CD4-positive, alpha-beta T cell treated with Interleukin-12 subunit alpha and Interleukin-12 subunit beta, for 1 hour (primary cell): ENCODE measurements around the gene NOL11.
"Not testable (repeated sequence)": the region's sequence is repeated elsewhere in the genome, so short reads cannot be mapped to it uniquely, and the experiment has no call there.

ENCODE experiments used
- DNase-seq: peaks from one replicate; pipeline ENCODE4 v3.0.0-alpha.2; 2020

NOL11 gene

DNA sequence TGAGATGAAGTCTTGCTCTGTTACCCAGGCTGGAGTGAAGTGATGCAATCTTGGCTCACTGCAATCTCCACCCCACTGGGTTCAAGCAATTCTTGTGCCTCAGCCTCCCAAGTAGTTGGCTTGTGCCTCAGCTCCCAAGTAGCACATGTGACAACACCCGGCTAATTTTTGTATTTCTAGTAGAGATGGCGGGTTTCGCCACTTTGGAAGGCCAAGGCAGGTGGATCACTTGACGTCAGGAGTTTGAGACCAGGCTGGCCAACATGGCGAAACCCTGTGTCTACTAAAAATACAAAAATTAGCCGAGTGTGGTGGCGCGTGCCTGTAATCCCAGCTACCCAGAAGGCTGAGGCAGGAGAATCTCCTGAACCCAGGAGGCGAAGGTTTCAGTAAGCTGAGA lies 39.0 kb downstream of the NOL11 start:
- not testable (repeated sequence) for DNase-seq

- DNase-seq = no peak
These were observed 41.8 kb downstream of the NOL11 start for GRCh38 chr17:67759355-67760171.

- no peak for DNase-seq
These were observed 47.9 kb downstream of the NOL11 start for GRCh38 chr17:67765623-67766022.

DNA sequence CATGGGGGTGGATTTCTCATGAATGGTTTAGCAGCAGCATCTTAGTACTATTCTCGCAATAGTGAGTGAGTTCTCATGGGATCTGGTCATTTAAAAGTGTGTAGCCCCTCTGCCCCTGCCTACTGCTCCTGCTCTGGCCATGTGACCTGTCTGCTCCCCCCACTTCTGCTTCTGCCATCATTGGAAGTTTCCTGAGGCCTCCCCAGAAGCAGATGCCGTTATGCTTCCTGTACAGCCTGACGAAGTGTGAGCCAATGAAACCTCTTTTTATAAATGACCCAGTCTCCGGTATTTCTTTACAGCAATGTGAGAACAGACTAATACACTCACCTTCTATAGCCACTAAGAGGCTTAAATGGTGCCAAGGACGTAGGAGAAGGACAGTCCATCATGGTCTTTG lies 51.5 kb downstream of the NOL11 start:
- no peak for DNase-seq

- DNase-seq = no peak
These were observed 52.8 kb downstream of the NOL11 start for GRCh38 chr17:67770539-67770938.

GRCh38 chr17:67772679-67773078 lies 54.9 kb downstream of the NOL11 start:
- no peak for DNase-seq

DNA sequence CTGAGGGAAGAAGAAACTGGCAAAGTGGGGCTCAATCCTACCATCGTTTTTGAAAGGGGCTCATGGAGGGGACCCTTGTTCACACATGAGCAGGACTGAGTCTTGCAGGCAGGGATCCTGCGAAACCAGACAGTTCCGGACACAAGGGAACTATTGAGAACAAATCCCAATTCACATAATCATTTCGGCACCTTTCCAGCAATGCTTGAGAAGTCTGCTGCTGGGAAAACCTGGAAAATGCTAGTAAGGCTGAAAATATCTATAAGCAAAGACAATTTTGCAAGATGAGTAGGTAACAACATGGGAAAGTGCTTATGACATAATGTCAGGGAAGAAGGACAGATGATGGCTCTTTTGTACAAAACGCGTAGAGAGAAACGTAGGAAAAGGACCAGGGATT lies 55.5 kb downstream of the NOL11 start:
- no peak for DNase-seq

DNA sequence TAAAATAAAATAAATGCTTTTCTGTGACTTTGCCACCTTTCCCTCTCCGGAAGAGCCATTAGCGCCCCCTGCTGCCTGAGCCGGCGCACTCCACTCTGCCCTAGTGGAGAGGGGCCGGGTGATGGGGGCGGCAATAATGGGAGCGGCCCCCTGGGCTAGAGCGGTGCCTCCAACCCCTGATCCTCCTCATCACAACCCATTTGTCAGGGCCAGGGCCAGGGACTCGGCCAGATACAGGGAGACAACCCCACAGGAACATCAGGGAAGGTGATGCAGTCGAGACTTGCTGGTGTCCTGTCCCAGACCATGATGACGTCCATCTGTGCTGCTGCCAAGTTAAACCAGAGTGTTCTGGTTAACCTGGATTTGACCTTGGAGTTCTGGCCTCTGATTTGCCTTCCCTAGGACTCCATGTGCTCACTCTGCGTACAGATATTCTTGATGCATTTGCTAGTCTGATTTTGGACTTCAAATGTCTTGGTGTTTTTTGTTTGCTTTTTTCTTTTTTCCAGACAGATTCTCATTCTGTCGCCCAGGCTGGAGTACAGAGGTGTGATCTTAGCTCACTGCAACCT lies 61.4 kb downstream of the NOL11 start:
- peak; percentile 26 for DNase-seq

DNA sequence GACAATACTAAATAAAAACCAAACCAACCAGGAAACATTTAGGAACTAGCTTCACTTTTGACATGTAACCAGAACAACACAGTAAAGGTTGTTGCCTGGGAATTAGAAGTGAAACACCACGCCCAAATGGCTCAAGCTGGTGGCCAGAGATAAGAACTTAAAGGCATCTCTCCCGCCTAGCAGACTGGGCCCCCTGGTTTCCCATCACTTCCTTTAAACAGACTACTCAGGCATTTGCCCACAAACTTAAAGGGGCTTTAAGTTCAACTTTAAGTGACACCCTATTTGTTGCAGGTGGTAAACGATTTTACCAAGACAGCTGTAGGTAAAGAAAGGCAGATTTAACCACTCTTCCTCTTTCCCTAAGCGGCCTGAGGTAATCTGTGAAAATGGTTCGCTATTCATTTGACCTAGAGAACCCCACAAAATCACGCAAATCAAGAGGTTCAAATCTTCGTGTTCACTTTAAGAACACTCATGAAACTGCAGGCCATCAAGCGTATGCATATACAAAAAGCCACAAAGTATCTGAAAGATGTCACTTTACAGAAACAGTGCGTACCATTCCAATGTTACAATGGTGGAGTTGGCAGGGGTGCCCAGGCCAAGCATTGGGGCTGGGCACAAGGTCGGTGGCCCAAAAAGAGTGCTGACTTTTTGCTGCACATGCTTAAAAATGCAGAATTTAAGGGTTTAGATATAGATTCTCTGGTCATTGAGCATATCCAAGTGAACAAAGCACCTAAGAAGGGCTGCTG lies 66.8 kb downstream of the NOL11 start:
- DNase-seq = no peak

DNA sequence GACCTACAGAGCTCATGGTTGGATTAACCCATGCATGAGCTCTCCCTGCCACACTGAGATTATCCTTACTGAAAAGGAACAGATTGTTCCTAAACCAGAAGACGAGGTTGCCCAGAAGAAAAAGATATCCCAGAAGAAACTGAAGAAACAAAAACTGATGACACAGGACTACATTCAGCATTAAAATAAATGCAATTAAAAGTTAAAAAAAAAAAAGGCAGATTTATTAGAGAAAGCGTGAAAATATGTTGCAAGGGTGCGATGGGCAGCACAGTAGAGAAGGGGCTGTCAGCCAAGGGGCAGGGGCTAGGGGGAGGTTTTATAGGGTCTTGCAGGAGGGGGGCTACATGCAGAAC lies 67.4 kb downstream of the NOL11 start:
- DNase-seq = no peak

DNA sequence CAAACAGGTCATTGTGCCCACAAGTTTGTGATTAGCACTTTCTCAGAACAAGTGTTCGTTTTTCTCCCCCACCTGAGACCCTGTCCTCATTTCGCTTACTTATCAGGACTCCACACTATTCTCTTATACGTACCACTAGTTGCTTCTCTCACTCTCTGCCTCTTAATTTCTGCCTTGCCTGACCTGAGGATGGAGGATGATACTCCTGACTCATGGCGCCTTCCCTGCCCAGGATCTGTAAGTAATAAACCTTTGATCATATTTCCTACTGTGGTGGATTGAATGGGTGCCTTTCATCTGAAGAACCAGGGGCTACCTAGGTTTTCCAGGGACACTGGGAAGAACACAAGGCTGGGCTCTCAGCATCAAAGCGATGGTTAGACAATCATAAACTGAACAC lies 67.8 kb downstream of the NOL11 start:
- no peak for DNase-seq
